ENCODE results near the gene BTBD9. TPM values are rescaled to one million over a fixed set of nuclear protein-coding genes. Genes with fewer than 3 reads are reported as not detected.

The BTBD9 gene
- total RNA-seq, 1 experiment from 2014 or later, result 19.4 TPM

DNA sequence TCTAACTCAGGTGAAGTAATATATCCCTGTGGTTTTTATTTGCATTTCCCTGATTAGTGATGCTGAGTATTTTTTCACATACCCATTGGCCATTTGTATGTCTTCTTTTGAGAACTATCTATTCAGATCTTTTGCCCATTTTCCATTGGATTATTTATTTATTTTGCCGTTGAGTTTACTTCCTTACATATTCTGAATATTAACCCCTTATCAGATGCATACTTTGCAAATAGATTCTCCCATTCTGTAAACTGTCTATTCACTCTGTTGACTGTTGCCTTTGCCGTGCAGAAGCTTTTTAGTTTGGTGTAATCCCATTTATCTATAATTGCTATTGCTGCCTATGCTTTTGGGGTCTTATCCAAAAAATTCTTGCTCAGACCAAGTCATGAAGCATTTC lies 336.9 kb downstream of the BTBD9 start:
- Mint-ChIP-seq H3K9me3 (ENCODE audit: low read depth, unreplicated experiment) (peaks cover 4% of the 10 kb centered on the region), H3K27me3 (ENCODE audit: unreplicated experiment) (no peaks in the 10 kb centered on the region), H3K4me1 (ENCODE audit: low read depth, unreplicated experiment) (no peaks in the 10 kb centered on the region), H3K36me3 (ENCODE audit: insufficient read depth, unreplicated experiment) (no peaks in the 10 kb centered on the region), H3K4me3 (ENCODE audit: low read depth, unreplicated experiment) (no peak overlapping the region), H3K27ac (ENCODE audit: unreplicated experiment) (no peak overlapping the region)
- DNase-seq, result no peak
- no TSS peak for BruUV-seq (replicated peaks)
- TF ChIP-seq, protein P1, sequence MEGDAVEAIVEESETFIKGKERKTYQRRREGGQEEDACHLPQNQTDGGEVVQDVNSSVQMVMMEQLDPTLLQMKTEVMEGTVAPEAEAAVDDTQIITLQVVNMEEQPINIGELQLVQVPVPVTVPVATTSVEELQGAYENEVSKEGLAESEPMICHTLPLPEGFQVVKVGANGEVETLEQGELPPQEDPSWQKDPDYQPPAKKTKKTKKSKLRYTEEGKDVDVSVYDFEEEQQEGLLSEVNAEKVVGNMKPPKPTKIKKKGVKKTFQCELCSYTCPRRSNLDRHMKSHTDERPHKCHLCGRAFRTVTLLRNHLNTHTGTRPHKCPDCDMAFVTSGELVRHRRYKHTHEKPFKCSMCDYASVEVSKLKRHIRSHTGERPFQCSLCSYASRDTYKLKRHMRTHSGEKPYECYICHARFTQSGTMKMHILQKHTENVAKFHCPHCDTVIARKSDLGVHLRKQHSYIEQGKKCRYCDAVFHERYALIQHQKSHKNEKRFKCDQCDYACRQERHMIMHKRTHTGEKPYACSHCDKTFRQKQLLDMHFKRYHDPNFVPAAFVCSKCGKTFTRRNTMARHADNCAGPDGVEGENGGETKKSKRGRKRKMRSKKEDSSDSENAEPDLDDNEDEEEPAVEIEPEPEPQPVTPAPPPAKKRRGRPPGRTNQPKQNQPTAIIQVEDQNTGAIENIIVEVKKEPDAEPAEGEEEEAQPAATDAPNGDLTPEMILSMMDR (IDR thresholded peaks at IDR 0.05; ENCODE audit: unreplicated experiment), result no peak
- intact Hi-C loops (cut with micrococcal nuclease; ENCODE audit: unreplicated experiment), result no loop called here
- CTCF ChIA-PET, result no interaction called here

DNA sequence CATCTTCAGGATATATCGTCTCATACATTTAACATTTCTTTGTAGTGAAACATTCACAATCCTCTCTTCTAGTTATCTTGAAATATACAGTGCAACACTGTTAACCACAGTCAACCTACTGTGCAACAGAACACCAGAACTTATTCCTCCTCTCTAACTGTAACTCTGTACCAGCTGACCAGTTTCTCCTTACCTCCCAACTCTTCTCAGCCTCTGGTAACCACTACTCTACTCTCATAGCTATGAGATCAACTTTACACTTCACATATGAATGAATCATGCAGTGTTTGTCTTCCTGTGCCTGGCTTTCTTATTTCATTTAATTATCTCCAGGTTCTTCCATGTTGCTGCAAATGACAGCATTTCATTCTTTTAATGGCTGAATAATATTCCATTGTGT lies 337.6 kb downstream of the BTBD9 start:
- TF ChIP-seq, protein P1 (IDR thresholded peaks at IDR 0.05; ENCODE audit: unreplicated experiment), result no peak
- Mint-ChIP-seq H3K36me3 (ENCODE audit: insufficient read depth, unreplicated experiment) (no peaks in the 10 kb centered on the region), H3K9me3 (ENCODE audit: low read depth, unreplicated experiment) (peaks cover 4% of the 10 kb centered on the region), H3K27me3 (ENCODE audit: unreplicated experiment) (no peaks in the 10 kb centered on the region), H3K4me3 (ENCODE audit: low read depth, unreplicated experiment) (no peak overlapping the region), H3K4me1 (ENCODE audit: low read depth, unreplicated experiment) (no peaks in the 10 kb centered on the region), H3K27ac (ENCODE audit: unreplicated experiment) (no peak overlapping the region)
- no TSS peak for BruUV-seq (replicated peaks)
- intact Hi-C loops (cut with micrococcal nuclease; ENCODE audit: unreplicated experiment), result no loop called here
- CTCF ChIA-PET, result no interaction called here
- no peak for DNase-seq

DNA sequence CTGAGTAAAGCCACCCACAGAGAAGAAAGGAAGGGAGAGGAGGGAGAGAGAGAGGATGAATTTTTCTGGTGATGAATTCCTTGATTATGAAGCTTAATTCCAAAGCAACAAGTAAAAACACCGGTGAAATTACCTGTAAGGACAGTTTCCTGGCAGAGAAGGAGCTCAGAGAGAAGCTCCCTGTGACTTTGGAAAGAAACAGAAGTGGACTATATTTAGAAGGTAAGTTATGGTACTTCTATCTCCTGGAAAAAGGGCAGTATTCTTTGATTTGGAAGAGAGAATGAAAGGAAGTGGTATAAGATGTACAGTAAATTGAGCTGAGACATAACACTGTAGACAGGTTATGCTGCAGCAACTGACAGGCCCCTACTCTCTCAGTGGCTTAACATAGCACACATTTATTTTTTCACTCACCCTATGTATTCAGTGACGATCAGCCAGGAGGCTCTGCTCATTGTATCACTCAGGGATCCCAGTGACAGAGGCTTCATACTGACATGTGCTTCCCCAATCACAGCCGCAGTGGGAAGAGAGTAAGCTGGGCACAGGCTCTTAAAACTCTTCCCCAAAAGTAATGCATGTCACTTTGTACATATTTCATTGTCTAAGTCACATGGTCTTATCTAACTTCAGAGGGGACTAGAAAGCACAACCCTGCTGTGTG lies 349.5 kb downstream of the BTBD9 start:
- no TSS peak for BruUV-seq (replicated peaks)
- Mint-ChIP-seq H3K27me3 (ENCODE audit: unreplicated experiment) (no peaks in the 10 kb centered on the region), H3K36me3 (ENCODE audit: insufficient read depth, unreplicated experiment) (no peaks in the 10 kb centered on the region), H3K4me3 (ENCODE audit: low read depth, unreplicated experiment) (no peak overlapping the region), H3K4me1 (ENCODE audit: low read depth, unreplicated experiment) (no peaks in the 10 kb centered on the region), H3K9me3 (ENCODE audit: low read depth, unreplicated experiment) (peaks cover 5% of the 10 kb centered on the region), H3K27ac (ENCODE audit: unreplicated experiment) (no peak overlapping the region)
- no peak for DNase-seq
- CTCF ChIA-PET, result interaction anchor here (0.6 kb wide), 2 partner anchors 19 to 1074 kb away, joined by 4 to 7 read pairs; no protein-coding TSS in a partner anchor
- intact Hi-C loops (cut with micrococcal nuclease; ENCODE audit: unreplicated experiment), result no loop called here
- TF ChIP-seq, protein P1 (IDR thresholded peaks at IDR 0.05; ENCODE audit: unreplicated experiment), result no peak

DNA sequence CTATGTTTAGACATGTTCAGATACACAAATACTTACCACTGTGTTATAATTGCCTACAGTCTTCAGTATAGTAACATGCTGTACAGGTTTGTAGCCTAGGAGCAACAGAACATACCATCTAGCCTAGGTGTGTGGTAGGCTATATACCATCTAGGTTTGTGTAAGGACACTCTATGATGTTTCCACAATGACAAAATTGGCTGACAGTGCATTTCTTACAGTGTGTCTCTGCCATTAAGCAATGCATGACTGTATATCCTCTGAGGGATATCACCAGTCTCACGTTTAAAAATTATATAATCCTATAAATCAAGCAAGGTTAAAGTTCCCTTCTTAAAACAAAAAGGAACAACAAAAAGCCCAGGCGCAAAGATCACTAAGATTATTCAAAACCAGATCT lies 352.2 kb downstream of the BTBD9 start:
- DNase-seq, result no peak
- H3K27ac Mint-ChIP-seq (ENCODE audit: unreplicated experiment), result no peak overlapping the region
- peaks cover 12% of the 10 kb centered on the region for H3K4me1 Mint-ChIP-seq (ENCODE audit: low read depth, unreplicated experiment)
- TF ChIP-seq, protein P1 (IDR thresholded peaks at IDR 0.05; ENCODE audit: unreplicated experiment), result no peak
- CTCF ChIA-PET, result no interaction called here
- no peaks in the 10 kb centered on the region for H3K27me3 Mint-ChIP-seq (ENCODE audit: unreplicated experiment)
- H3K36me3 Mint-ChIP-seq (ENCODE audit: insufficient read depth, unreplicated experiment), result no peaks in the 10 kb centered on the region
- peaks cover 1% of the 10 kb centered on the region for H3K9me3 Mint-ChIP-seq (ENCODE audit: low read depth, unreplicated experiment)
- H3K4me3 Mint-ChIP-seq (ENCODE audit: low read depth, unreplicated experiment), result no peak overlapping the region
- no TSS peak for BruUV-seq (replicated peaks)
- intact Hi-C loops (cut with micrococcal nuclease; ENCODE audit: unreplicated experiment), result no loop called here

All from Calu3 (cell line).